Stimulated activated naive CD8-positive, alpha-beta T cell treated with anti-CD3 and anti-CD28 coated beads, Interleukin-15, Interleukin-2, amounts not matched to agents 100 ng/mL and 50 ng/mL, for 24 hours (primary cell): Measurements from ENCODE around the gene C17orf58.
"Not testable (repeated sequence)": the region's sequence is repeated elsewhere in the genome, so short reads cannot be mapped to it uniquely, and the experiment has no call there.

Experiments
- H3K27ac Mint-ChIP-seq: one replicate; pipeline ENCODE4 v1.8.0; 2021; ENCODE audit warnings: mild to moderate bottlenecking, mixed read lengths
- H3K27me3 Mint-ChIP-seq: one replicate; pipeline ENCODE4 v1.8.0; 2021; ENCODE audit warnings: mixed read lengths
- H3K36me3 Mint-ChIP-seq: one replicate; pipeline ENCODE4 v1.8.0; 2021; ENCODE audit warnings: low read depth, mixed read lengths
- H3K4me1 Mint-ChIP-seq: one replicate; pipeline ENCODE4 v1.8.0; 2021; ENCODE audit warnings: low read depth, mixed read lengths
- H3K4me3 Mint-ChIP-seq: one replicate; pipeline ENCODE4 v1.8.0; 2021; ENCODE audit warnings: mild to moderate bottlenecking, mixed read lengths
- H3K9me3 Mint-ChIP-seq: one replicate; pipeline ENCODE4 v1.8.0; 2021; ENCODE audit warnings: mixed read lengths

C17orf58 gene

GRCh38 chr17:67996301-67997171 lies at the start of gene C17orf58:
C17orf58 (minus strand) TSS chr17:67996469; CDS start chr17:67996198, 271 bp downstream.
- H3K9me3 Mint-ChIP-seq, H3K36me3 Mint-ChIP-seq: not testable (repeated sequence)
- Mint-ChIP-seq H3K27me3 (peaks cover 21% of the 10 kb centered on the region), H3K4me3 (peak within 1 kb of the TSS; percentile 85), H3K4me1 (peaks cover 40% of the 10 kb centered on the region), H3K27ac (peak within 1 kb of the TSS; percentile 77)

DNA sequence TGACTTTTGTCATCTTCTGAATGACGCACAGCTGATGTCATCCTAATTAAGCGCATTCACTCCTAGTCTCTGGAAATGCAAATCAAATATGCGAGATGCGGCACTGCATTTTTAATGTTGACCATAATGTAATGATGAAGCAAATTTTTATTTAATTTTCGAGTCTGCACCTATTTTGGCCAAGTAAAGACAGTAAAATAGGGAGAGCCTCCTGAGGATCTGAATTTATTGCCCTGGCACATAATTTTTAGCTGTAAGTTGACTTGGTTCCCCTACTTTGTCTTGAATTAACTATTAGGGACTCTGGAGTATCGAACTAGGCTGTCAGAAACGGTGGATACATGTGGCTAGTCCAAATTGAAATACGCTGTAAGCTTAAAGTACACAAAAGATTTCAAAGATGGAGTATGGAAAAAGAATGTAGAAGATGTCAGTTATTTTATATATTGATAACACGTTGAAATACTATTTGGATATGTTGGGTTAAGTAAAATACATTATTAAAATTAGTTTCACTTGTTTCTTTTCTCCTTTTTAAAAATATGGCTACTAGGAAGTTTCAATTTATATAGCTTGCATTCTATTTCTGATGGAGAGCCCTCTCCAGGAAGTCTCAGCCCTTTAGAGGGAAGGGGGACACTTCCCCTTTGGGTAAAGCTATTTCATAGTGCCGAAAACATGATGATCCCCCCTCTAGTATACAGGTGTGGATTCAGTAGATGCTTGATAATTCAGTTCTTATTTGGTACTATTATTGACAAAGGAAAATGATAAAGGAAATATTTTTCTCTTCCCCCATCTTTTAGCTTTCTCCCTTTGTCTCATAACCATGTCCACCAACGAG lies 40.3 kb upstream of the C17orf58 start:
- Mint-ChIP-seq H3K4me3 (peak overlapping the region; percentile 96), H3K36me3 (peaks cover 50% of the 10 kb centered on the region), H3K27ac (peak overlapping the region; percentile 94), H3K27me3 (no peaks in the 10 kb centered on the region), H3K4me1 (peaks cover 27% of the 10 kb centered on the region), H3K9me3 (no peaks in the 10 kb centered on the region)

- no peaks in the 10 kb centered on the region for H3K27me3 Mint-ChIP-seq
- peak within 1 kb of the TSS; percentile 96 for H3K4me3 Mint-ChIP-seq
- peaks cover 43% of the 10 kb centered on the region for H3K36me3 Mint-ChIP-seq
- H3K4me1 Mint-ChIP-seq: peaks cover 27% of the 10 kb centered on the region
- H3K9me3 Mint-ChIP-seq: no peaks in the 10 kb centered on the region
- H3K27ac Mint-ChIP-seq: peak within 1 kb of the TSS; percentile 94
Observed at GRCh38 chr17:68035523-68036303, 39.4 kb upstream of the C17orf58 start, which contains the start of gene KPNA2. KPNA2 (plus strand) TSS chr17:68035735; CDS start chr17:68037133, 1,398 bp downstream.

GRCh38 chr17:68035131-68035522 lies 38.9 kb upstream of the C17orf58 start:
- peak overlapping the region; percentile 94 for H3K27ac Mint-ChIP-seq
- peak overlapping the region; percentile 96 for H3K4me3 Mint-ChIP-seq
- peaks cover 38% of the 10 kb centered on the region for H3K36me3 Mint-ChIP-seq
- H3K27me3 Mint-ChIP-seq: no peaks in the 10 kb centered on the region
- no peaks in the 10 kb centered on the region for H3K9me3 Mint-ChIP-seq
- peaks cover 27% of the 10 kb centered on the region for H3K4me1 Mint-ChIP-seq

- Mint-ChIP-seq H3K27me3 (no peaks in the 10 kb centered on the region), H3K4me3 (no peak overlapping the region), H3K36me3 (peaks cover 33% of the 10 kb centered on the region), H3K9me3 (no peaks in the 10 kb centered on the region), H3K27ac (no peak overlapping the region), H3K4me1 (peaks cover 27% of the 10 kb centered on the region)
Observed at GRCh38 chr17:68034452-68034776, 38.1 kb upstream of the C17orf58 start.

GRCh38 chr17:68033636-68034451 lies 37.6 kb upstream of the C17orf58 start:
- H3K27me3 Mint-ChIP-seq: no peaks in the 10 kb centered on the region
- H3K4me1 Mint-ChIP-seq: peaks cover 27% of the 10 kb centered on the region
- H3K9me3 Mint-ChIP-seq: no peaks in the 10 kb centered on the region
- H3K27ac Mint-ChIP-seq: no peak overlapping the region
- no peak overlapping the region for H3K4me3 Mint-ChIP-seq
- H3K36me3 Mint-ChIP-seq: peaks cover 27% of the 10 kb centered on the region

DNA sequence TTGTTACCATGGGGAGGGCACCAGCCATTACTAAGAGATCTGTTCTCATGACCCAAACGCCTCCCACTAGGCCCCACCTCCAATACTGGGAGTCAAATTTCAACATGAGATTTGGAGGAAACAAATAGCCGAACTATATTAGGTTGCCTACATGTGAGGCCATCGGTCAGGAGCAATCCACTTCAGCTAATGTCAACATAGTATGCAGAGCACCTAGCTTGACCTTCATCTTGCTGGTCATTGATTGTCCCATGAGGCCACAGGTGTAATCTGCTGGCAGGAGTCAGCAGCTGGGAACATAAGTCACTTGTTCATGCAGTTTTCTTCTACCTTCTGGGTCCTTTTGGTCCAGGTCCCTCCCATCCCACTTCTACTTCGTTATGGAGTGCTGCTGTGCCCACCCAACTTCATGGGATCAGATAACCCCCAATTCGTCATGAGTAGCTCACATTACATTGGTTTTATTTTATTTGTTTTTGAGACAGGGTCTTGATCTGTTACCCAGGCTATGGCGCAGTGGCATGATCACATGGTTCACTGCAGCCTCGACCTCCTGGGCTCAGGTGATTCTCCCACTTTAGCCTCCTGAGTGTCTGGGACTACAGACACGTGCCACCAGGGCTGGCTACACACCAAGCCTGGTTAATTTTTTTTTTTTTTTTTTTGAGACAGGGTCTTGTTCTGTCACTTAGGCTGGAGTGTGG lies 33.4 kb upstream of the C17orf58 start:
- Mint-ChIP-seq H3K4me1 (peaks cover 3% of the 10 kb centered on the region), H3K4me3 (no peak overlapping the region), H3K27ac (no peak overlapping the region), H3K27me3 (no peaks in the 10 kb centered on the region), H3K9me3 (no peaks in the 10 kb centered on the region), H3K36me3 (no peaks in the 10 kb centered on the region)

DNA sequence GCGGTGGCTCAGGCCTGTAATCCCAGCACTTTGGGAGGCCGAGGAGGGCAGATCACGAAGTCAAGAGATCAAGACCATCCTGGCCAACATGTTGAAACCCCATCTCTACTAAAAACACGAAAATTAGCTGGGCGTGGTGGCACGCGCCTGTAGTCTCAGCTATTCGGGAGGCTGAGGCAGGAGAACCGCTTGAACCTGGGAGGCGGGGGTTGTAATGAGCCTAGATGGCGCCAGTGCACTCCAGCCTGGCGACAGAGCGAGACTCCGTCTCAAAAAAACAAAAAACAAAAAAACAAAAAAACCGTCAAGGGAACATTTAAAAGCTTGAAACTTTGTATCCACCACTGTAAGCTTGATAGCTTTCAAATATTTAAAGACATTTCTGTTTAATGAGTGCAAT lies 26.3 kb upstream of the C17orf58 start:
- H3K9me3 Mint-ChIP-seq, H3K36me3 Mint-ChIP-seq, H3K4me3 Mint-ChIP-seq, H3K27me3 Mint-ChIP-seq, H3K27ac Mint-ChIP-seq: not testable (repeated sequence)
- peaks cover 20% of the 10 kb centered on the region for H3K4me1 Mint-ChIP-seq

- Mint-ChIP-seq H3K27ac (no peak overlapping the region), H3K4me3 (no peak overlapping the region), H3K27me3 (peaks cover 4% of the 10 kb centered on the region), H3K4me1 (peaks cover 20% of the 10 kb centered on the region), H3K36me3 (peaks cover 4% of the 10 kb centered on the region), H3K9me3 (no peaks in the 10 kb centered on the region)
Observed at GRCh38 chr17:68021963-68022362, 25.7 kb upstream of the C17orf58 start.

DNA sequence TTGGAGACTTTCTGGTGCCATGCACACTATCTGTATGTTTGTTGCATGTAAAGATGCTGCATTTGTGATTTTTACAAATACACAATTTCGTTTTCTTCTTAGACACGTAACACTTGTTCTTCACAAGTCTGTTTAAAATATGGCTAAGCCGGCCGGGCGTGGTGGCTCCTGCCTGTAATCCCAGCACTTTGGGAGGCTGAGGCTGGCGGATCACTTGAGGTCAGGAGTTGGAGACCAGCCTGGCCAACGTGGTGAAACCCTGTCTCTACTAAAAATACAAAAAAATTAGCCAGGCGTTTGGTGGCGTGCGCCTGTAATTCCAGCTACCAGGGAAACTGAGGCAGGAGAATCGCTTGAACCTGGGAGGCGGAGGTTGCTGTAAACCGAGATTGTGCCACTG lies 24.5 kb upstream of the C17orf58 start:
- H3K36me3 Mint-ChIP-seq, H3K9me3 Mint-ChIP-seq: not testable (repeated sequence)
- H3K4me3 Mint-ChIP-seq: peak overlapping the region; percentile 91

GRCh38 chr17:68020409-68020756 lies 24.1 kb upstream of the C17orf58 start:
- peak overlapping the region; percentile 91 for H3K4me3 Mint-ChIP-seq
- H3K27ac Mint-ChIP-seq: peak overlapping the region; percentile 97
- H3K4me1 Mint-ChIP-seq: peaks cover 20% of the 10 kb centered on the region
- H3K9me3 Mint-ChIP-seq: no peaks in the 10 kb centered on the region
- peaks cover 4% of the 10 kb centered on the region for H3K36me3 Mint-ChIP-seq
- H3K27me3 Mint-ChIP-seq: peaks cover 4% of the 10 kb centered on the region

More for the DNA sequence above, 24.5 kb upstream of the C17orf58 start:
- H3K4me1 Mint-ChIP-seq: peaks cover 20% of the 10 kb centered on the region
- H3K27ac Mint-ChIP-seq: peak overlapping the region; percentile 97
- not testable (repeated sequence) for H3K27me3 Mint-ChIP-seq

GRCh38 chr17:68019675-68020408 lies 23.6 kb upstream of the C17orf58 start:
- peaks cover 4% of the 10 kb centered on the region for H3K36me3 Mint-ChIP-seq
- no peaks in the 10 kb centered on the region for H3K9me3 Mint-ChIP-seq
- H3K4me3 Mint-ChIP-seq: peak overlapping the region; percentile 91
- H3K4me1 Mint-ChIP-seq: peaks cover 20% of the 10 kb centered on the region
- H3K27ac Mint-ChIP-seq: peak overlapping the region; percentile 97
- peaks cover 4% of the 10 kb centered on the region for H3K27me3 Mint-ChIP-seq

- Mint-ChIP-seq H3K4me1 (peaks cover 20% of the 10 kb centered on the region), H3K27me3 (peaks cover 4% of the 10 kb centered on the region), H3K4me3 (peak overlapping the region; percentile 91), H3K9me3 (no peaks in the 10 kb centered on the region), H3K36me3 (peaks cover 4% of the 10 kb centered on the region), H3K27ac (peak overlapping the region; percentile 97)
Observed at GRCh38 chr17:68019336-68019674, 23.0 kb upstream of the C17orf58 start.
